Stimulated activated CD8-positive, alpha-beta memory T cell treated with anti-CD3 and anti-CD28 coated beads, Interleukin-2, amount 100 ng/mL, for 48 hours (primary cell): ENCODE measurements around the gene ANP32E.
"Not testable (repeated sequence)": the region's sequence is repeated elsewhere in the genome, so short reads cannot be mapped to it uniquely, and the experiment has no call there.

ENCODE experiments used
- DNase-seq, 2 donors: peaks; one replicate each; pipeline ENCODE4 v3.0.0-alpha.2; 2020; ENCODE audit warnings: low read depth in 2 of 2

ANP32E gene

GRCh38 chr1:150256554-150257341 lies 20.8 kb upstream of the ANP32E start:
- DNase-seq, result no peak

GRCh38 chr1:150256198-150256553 lies 20.3 kb upstream of the ANP32E start:
- no peak for DNase-seq

GRCh38 chr1:150249936-150250335 lies 14.0 kb upstream of the ANP32E start:
- DNase-seq, result no peak

- DNase-seq, result no peak
These were observed 7.1 kb upstream of the ANP32E start for GRCh38 chr1:150243003-150243402.

GRCh38 chr1:150237746-150238145 lies 1.8 kb upstream of the ANP32E start:
- no peak for DNase-seq

GRCh38 chr1:150237176-150237575 lies 1.3 kb upstream of the ANP32E start:
- DNase-seq, result not testable (repeated sequence)

GRCh38 chr1:150236614-150237100 lies 745 bp upstream of the ANP32E start:
- DNase-seq, result no peak

- DNase-seq, result peak in 1 of 2 donors; percentile 21
These were observed 539 bp downstream of the ANP32E start for GRCh38 chr1:150235294-150235851.

- DNase-seq, result peak; percentile 88 to 91
These were observed 1.2 kb downstream of the ANP32E start for GRCh38 chr1:150234566-150235293.

- no peak for DNase-seq
These were observed 1.7 kb downstream of the ANP32E start for GRCh38 chr1:150234309-150234565.

GRCh38 chr1:150233359-150234308 lies 2.3 kb downstream of the ANP32E start:
- DNase-seq, result peak in 1 of 2 donors; percentile 37

GRCh38 chr1:150232921-150233320 lies 3.0 kb downstream of the ANP32E start:
- not testable (repeated sequence) for DNase-seq

- DNase-seq, result not testable (repeated sequence)
These were observed 7.7 kb downstream of the ANP32E start for GRCh38 chr1:150228246-150228645.

GRCh38 chr1:150227228-150227627 lies 8.7 kb downstream of the ANP32E start:
- no peak for DNase-seq

- no peak for DNase-seq
These were observed 9.4 kb downstream of the ANP32E start for GRCh38 chr1:150226486-150226885.

GRCh38 chr1:150225546-150225945 lies 10.4 kb downstream of the ANP32E start:
- no peak for DNase-seq

- DNase-seq, result no peak
These were observed 10.9 kb downstream of the ANP32E start for GRCh38 chr1:150224983-150225382.

- no peak for DNase-seq
These were observed 14.4 kb downstream of the ANP32E start for GRCh38 chr1:150221552-150221951.

GRCh38 chr1:150215855-150216254 lies 20.1 kb downstream of the ANP32E start:
- not testable (repeated sequence) for DNase-seq

- not testable (repeated sequence) for DNase-seq
These were observed 21.7 kb downstream of the ANP32E start for GRCh38 chr1:150214099-150214756.
